ENCODE results near the gene DPYSL3.

DPYSL3 gene

GRCh38 chr5:147439254-147439653 lies 70.6 kb downstream of the DPYSL3 start:
- DNase-seq (ENCODE audit: insufficient read length, low spot score), result no peak
- TF ChIP-seq, protein P1, sequence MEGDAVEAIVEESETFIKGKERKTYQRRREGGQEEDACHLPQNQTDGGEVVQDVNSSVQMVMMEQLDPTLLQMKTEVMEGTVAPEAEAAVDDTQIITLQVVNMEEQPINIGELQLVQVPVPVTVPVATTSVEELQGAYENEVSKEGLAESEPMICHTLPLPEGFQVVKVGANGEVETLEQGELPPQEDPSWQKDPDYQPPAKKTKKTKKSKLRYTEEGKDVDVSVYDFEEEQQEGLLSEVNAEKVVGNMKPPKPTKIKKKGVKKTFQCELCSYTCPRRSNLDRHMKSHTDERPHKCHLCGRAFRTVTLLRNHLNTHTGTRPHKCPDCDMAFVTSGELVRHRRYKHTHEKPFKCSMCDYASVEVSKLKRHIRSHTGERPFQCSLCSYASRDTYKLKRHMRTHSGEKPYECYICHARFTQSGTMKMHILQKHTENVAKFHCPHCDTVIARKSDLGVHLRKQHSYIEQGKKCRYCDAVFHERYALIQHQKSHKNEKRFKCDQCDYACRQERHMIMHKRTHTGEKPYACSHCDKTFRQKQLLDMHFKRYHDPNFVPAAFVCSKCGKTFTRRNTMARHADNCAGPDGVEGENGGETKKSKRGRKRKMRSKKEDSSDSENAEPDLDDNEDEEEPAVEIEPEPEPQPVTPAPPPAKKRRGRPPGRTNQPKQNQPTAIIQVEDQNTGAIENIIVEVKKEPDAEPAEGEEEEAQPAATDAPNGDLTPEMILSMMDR (IDR thresholded peaks at IDR 0.05; ENCODE audit: insufficient read depth, missing control alignments), result no peak
- no peak for FAIRE-seq

- DNase-seq (ENCODE audit: insufficient read length, low spot score) (no peak), FAIRE-seq (no peak)
- TF ChIP-seq, protein P1 (IDR thresholded peaks at IDR 0.05; ENCODE audit: insufficient read depth, missing control alignments), result no peak
Observed at GRCh38 chr5:147437161-147437596, 72.7 kb downstream of the DPYSL3 start.

DNA sequence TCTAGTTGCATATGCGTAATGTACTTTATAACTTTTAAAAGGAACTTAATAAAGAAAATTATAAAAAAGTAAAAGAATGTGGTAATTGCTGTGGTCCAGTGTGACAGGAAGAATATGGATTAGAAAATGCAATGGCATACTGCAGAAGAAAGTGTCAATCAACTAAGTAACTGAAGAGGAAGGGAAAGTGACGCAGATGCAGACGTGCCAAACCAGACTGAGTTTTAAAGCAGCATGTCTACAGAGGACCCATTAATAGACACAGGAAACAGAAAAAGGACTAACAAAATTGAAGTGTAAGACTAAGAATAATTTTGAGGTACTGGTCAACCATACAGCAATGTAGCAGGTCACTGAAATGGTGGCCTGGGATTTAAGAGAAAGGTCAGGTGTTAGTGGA lies 73.3 kb downstream of the DPYSL3 start:
- FAIRE-seq (no peak), DNase-seq (ENCODE audit: insufficient read length, low spot score) (no peak)
- TF ChIP-seq, protein P1 (IDR thresholded peaks at IDR 0.05; ENCODE audit: insufficient read depth, missing control alignments), result no peak

DNA sequence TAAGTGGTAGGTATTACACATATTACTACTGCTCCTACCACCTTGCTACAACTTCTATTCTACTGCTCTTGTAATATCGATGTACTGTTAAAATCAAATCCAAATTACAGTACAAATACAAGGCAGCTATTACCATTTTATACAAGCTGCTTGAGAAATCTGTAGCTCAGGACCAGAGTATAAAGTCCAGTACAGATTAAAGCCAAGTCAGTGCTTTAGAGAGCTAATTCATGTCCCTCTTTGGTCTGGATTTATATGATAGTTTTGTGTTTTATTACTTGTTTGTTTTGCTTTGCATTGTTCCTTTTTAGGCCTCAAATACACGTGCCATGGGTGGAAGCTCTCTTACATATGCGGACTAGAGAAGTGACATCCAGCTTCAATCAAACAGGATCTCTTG lies 75.8 kb downstream of the DPYSL3 start:
- FAIRE-seq (no peak), DNase-seq (ENCODE audit: insufficient read length, low spot score) (no peak)
- TF ChIP-seq, protein P1 (IDR thresholded peaks at IDR 0.05; ENCODE audit: insufficient read depth, missing control alignments), result no peak

- TF ChIP-seq, protein P1 (IDR thresholded peaks at IDR 0.05; ENCODE audit: insufficient read depth, missing control alignments), result no peak
- DNase-seq (ENCODE audit: insufficient read length, low spot score), result no peak
- no peak for FAIRE-seq
Observed at GRCh38 chr5:147432323-147432722, 77.5 kb downstream of the DPYSL3 start.

DNA sequence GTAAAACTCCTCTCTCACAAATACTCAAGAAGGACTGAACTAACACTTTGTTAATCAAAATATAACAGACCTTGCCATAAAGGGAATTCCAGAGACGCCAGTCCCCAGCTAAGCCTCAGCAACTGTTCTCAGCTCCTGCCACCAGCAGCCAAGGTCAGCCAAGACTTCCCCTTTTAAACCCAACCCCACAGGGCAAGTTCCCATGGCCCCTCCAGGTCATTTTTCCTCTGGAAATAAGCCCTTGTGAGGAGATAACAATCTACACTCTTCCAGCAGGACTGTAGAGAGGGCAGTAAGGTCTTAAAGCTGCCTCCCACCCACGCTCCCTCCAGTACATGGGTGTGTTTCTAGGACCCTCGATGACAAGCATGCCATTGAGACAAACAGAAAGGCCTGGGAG lies 78.3 kb downstream of the DPYSL3 start:
- TF ChIP-seq, protein P1 (IDR thresholded peaks at IDR 0.05; ENCODE audit: insufficient read depth, missing control alignments), result no peak
- FAIRE-seq (no peak), DNase-seq (ENCODE audit: insufficient read length, low spot score) (no peak)

GRCh38 chr5:147430628-147431027 lies 79.2 kb downstream of the DPYSL3 start:
- TF ChIP-seq, protein P1 (IDR thresholded peaks at IDR 0.05; ENCODE audit: insufficient read depth, missing control alignments), result no peak
- FAIRE-seq, result peak; percentile 79
- DNase-seq (ENCODE audit: insufficient read length, low spot score), result no peak
